ENCODE measurements around the gene CAMK4.

- no peak for TF ChIP-seq CTCF (IDR thresholded peaks at IDR 0.05)
- TF ChIP-seq POLR2A (IDR thresholded peaks at IDR 0.05), result no peak
These were observed 31.0 kb downstream of the CAMK4 start for GRCh38 chr5:111255169-111255568.
